Measurements from ENCODE around the gene PHF21B. TPM values are rescaled to one million over a fixed set of nuclear protein-coding genes. Genes with fewer than 3 reads are reported as not detected.

Gene PHF21B
- total and polyA plus RNA-seq, 2 of the 8 experiments (the other 6 are each of a cell fraction or from before 2014, with no cell fraction given), result 19.3 to 68.1 TPM

GRCh38 chr22:44927463-44928135 lies 82.2 kb downstream of the PHF21B start (continued):
- TF ChIP-seq CHD7 (IDR thresholded peaks at IDR 0.05; ENCODE audit: insufficient replicate concordance, low read length) (no peak), BCL11A (IDR thresholded peaks at IDR 0.05; ENCODE audit: low read depth in 2 of 2, low read length in 2 of 2) (no peak), SIN3A (conservative IDR thresholded peaks at IDR 0.05 in 1 of 2, IDR thresholded peaks at IDR 0.05 in 1 of 2; ENCODE audit: low read depth in 1 of 2, low read length in 2 of 2) (no peak), BACH1 (IDR thresholded peaks at IDR 0.05; ENCODE audit: low read length) (no peak), NRF1 (IDR thresholded peaks at IDR 0.05; ENCODE audit: low read depth, low read length) (no peak), RBBP5 (IDR thresholded peaks at IDR 0.05; ENCODE audit: borderline replicate concordance, low read depth, low read length) (no peak), KDM4A (IDR thresholded peaks at IDR 0.05; ENCODE audit: low read depth, low read length, severe bottlenecking) (no peak), JUN (IDR thresholded peaks at IDR 0.05; ENCODE audit: low read depth, low read length) (no peak), CREB1 (IDR thresholded peaks at IDR 0.05) (no peak)
- TF ChIP-seq, protein P1, sequence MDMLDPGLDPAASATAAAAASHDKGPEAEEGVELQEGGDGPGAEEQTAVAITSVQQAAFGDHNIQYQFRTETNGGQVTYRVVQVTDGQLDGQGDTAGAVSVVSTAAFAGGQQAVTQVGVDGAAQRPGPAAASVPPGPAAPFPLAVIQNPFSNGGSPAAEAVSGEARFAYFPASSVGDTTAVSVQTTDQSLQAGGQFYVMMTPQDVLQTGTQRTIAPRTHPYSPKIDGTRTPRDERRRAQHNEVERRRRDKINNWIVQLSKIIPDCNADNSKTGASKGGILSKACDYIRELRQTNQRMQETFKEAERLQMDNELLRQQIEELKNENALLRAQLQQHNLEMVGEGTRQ (IDR thresholded peaks at IDR 0.05; ENCODE audit: low read length), result no peak

All from H1 (cell line).